IPS-20b (cell line): ENCODE measurements around the gene LRIG3.
"Not testable (repeated sequence)": the region's sequence is repeated elsewhere in the genome, so short reads cannot be mapped to it uniquely, and the experiment has no call there.

Source experiments
- H3K27ac ChIP-seq: one replicate; pipeline ENCODE4 v1.5.1; 2013; ENCODE audit warnings: low read length
- H3K27me3 ChIP-seq: 2 replicates; pipeline ENCODE4 v1.6.1; 2013; ENCODE audit warnings: mild to moderate bottlenecking, low read length, inconsistent platforms; ENCODE audit not compliant: insufficient read depth
- H3K36me3 ChIP-seq: 2 replicates; pipeline ENCODE4 v1.6.1; 2013; ENCODE audit warnings: low read depth, mild to moderate bottlenecking, inconsistent platforms, low read length, moderate library complexity; ENCODE audit not compliant: insufficient read depth
- H3K4me1 ChIP-seq: 2 replicates; pipeline ENCODE4 v1.6.1; 2013; ENCODE audit warnings: mild to moderate bottlenecking, control low read depth, inconsistent platforms, low read length, moderate library complexity; ENCODE audit not compliant: insufficient read depth
- H3K4me3 ChIP-seq: 2 replicates; pipeline ENCODE4 v1.5.1; 2013; ENCODE audit warnings: mild to moderate bottlenecking, low read length, inconsistent platforms
- H3K9ac ChIP-seq: 2 replicates; pipeline ENCODE4 v1.6.1; 2013; ENCODE audit warnings: low read depth, mild to moderate bottlenecking, inconsistent platforms, low read length, moderate library complexity
- H3K9me3 ChIP-seq: 2 replicates; pipeline ENCODE4 v1.6.1; 2013; ENCODE audit warnings: mild to moderate bottlenecking, low read depth, low read length, inconsistent platforms; ENCODE audit not compliant: insufficient read depth

LRIG3 gene

DNA sequence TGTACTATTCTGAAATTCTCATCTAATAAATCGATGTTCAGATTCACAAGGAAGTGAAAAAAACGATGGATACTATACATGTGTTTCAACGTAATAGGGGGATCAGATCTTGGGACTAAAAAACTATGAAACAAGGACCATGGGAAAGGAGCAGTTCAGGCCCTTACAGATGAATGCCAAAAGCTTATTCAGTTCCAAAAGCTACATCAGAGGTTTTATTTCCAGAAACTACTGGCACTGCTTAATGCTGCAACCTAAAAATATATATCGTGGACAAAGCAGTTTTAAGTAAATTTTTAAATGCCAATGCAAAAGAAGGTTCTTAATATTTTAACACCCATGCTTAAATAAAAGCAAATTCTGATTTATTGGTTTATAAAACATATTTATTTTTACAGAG lies 38.5 kb downstream of the LRIG3 start:
- Histone ChIP-seq H3K4me3 (no peak overlapping the region), H3K27me3 (peaks cover 39% of the 10 kb centered on the region; the same call in 1 of the 2 replicates), H3K4me1 (peaks cover 17% of the 10 kb centered on the region; the same call in 1 of the 2 replicates), H3K9me3 (no peaks in the 10 kb centered on the region), H3K9ac (no peak overlapping the region), H3K36me3 (peaks cover 81% of the 10 kb centered on the region), H3K27ac (no peak overlapping the region)

DNA sequence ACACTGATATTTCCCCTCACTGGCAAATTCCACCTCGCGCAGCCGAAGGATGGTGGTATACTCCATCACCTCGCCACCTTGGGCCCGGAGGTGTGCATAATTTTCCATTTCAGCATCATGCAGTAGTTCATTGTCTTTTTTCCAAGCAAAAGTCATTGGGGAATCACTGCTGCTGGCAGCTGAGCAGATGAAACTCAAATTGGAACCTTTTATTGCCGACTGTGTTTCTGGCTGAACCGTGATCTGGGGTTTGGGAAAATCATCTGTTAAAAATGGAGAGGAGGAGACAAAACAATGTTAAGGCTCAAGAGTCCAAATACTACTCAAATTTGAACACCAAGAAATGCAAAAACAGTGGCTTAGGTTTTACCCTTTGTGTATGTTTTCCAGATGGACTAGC lies 39.7 kb downstream of the LRIG3 start:
- no peak overlapping the region for H3K27ac ChIP-seq
- H3K4me3 ChIP-seq, result no peak overlapping the region
- H3K27me3 ChIP-seq, result peaks cover 37% of the 10 kb centered on the region; the same call in 1 of the 2 replicates
- H3K9ac ChIP-seq, result no peak overlapping the region
- H3K36me3 ChIP-seq, result peaks cover 78% of the 10 kb centered on the region
- peaks cover 17% of the 10 kb centered on the region; the same call in 1 of the 2 replicates for H3K4me1 ChIP-seq
- H3K9me3 ChIP-seq, result no peaks in the 10 kb centered on the region

- Histone ChIP-seq H3K27me3 (peaks cover 9% of the 10 kb centered on the region; the same call in 1 of the 2 replicates), H3K27ac (no peak overlapping the region), H3K36me3 (peaks cover 93% of the 10 kb centered on the region), H3K4me1 (peaks cover under 1% of the 10 kb centered on the region; the same call in 1 of the 2 replicates), H3K9me3 (no peaks in the 10 kb centered on the region), H3K9ac (no peak overlapping the region), H3K4me3 (no peak overlapping the region)
These were observed 43.0 kb downstream of the LRIG3 start for GRCh38 chr12:58877243-58877743.

- Histone ChIP-seq H3K4me1 (no peaks in the 10 kb centered on the region), H3K9ac (no peak overlapping the region), H3K36me3 (peaks cover 73% of the 10 kb centered on the region), H3K27me3 (no peaks in the 10 kb centered on the region), H3K9me3 (no peaks in the 10 kb centered on the region), H3K4me3 (no peak overlapping the region), H3K27ac (no peak overlapping the region)
These were observed 46.8 kb downstream of the LRIG3 start for GRCh38 chr12:58873496-58873895.

- no peak overlapping the region for H3K27ac ChIP-seq
- no peaks in the 10 kb centered on the region for H3K27me3 ChIP-seq
- no peaks in the 10 kb centered on the region for H3K9me3 ChIP-seq
- peaks cover 56% of the 10 kb centered on the region for H3K36me3 ChIP-seq
- H3K9ac ChIP-seq, result no peak overlapping the region
- H3K4me1 ChIP-seq, result no peaks in the 10 kb centered on the region
- H3K4me3 ChIP-seq, result no peak overlapping the region
These were observed 48.7 kb downstream of the LRIG3 start for GRCh38 chr12:58871556-58871955.

- H3K27ac ChIP-seq, result no peak overlapping the region
- no peak overlapping the region for H3K9ac ChIP-seq
- peaks cover 50% of the 10 kb centered on the region for H3K36me3 ChIP-seq
- no peaks in the 10 kb centered on the region for H3K27me3 ChIP-seq
- H3K4me1 ChIP-seq, result no peaks in the 10 kb centered on the region
- H3K4me3 ChIP-seq, result no peak overlapping the region
- H3K9me3 ChIP-seq, result no peaks in the 10 kb centered on the region
These were observed 49.7 kb downstream of the LRIG3 start for GRCh38 chr12:58870595-58870994.

GRCh38 chr12:58860788-58861240 lies 59.5 kb downstream of the LRIG3 start:
- Histone ChIP-seq H3K4me3 (no peak overlapping the region), H3K27ac (no peak overlapping the region), H3K9me3 (no peaks in the 10 kb centered on the region), H3K27me3 (peaks cover 64% of the 10 kb centered on the region), H3K36me3 (no peaks in the 10 kb centered on the region), H3K4me1 (peaks cover 4% of the 10 kb centered on the region; the same call in 1 of the 2 replicates), H3K9ac (no peak overlapping the region)

- Histone ChIP-seq H3K36me3 (no peaks in the 10 kb centered on the region), H3K27me3 (peaks cover 64% of the 10 kb centered on the region), H3K4me3 (no peak overlapping the region), H3K27ac (no peak overlapping the region), H3K9me3 (no peaks in the 10 kb centered on the region), H3K9ac (no peak overlapping the region), H3K4me1 (peaks cover 4% of the 10 kb centered on the region; the same call in 1 of the 2 replicates)
These were observed 60.1 kb downstream of the LRIG3 start for GRCh38 chr12:58860056-58860787.

- H3K27ac ChIP-seq, result no peak overlapping the region
- H3K36me3 ChIP-seq, result no peaks in the 10 kb centered on the region
- peaks cover 4% of the 10 kb centered on the region; the same call in 1 of the 2 replicates for H3K4me1 ChIP-seq
- H3K9me3 ChIP-seq, result no peaks in the 10 kb centered on the region
- no peak overlapping the region for H3K4me3 ChIP-seq
- peaks cover 52% of the 10 kb centered on the region for H3K27me3 ChIP-seq
- no peak overlapping the region for H3K9ac ChIP-seq
These were observed 62.3 kb downstream of the LRIG3 start for GRCh38 chr12:58858030-58858429.

GRCh38 chr12:58857206-58857605 lies 63.1 kb downstream of the LRIG3 start:
- H3K9ac ChIP-seq, H3K4me1 ChIP-seq, H3K4me3 ChIP-seq, H3K27ac ChIP-seq, H3K36me3 ChIP-seq, H3K9me3 ChIP-seq: not testable (repeated sequence)
- H3K27me3 ChIP-seq, result peaks cover 44% of the 10 kb centered on the region

DNA sequence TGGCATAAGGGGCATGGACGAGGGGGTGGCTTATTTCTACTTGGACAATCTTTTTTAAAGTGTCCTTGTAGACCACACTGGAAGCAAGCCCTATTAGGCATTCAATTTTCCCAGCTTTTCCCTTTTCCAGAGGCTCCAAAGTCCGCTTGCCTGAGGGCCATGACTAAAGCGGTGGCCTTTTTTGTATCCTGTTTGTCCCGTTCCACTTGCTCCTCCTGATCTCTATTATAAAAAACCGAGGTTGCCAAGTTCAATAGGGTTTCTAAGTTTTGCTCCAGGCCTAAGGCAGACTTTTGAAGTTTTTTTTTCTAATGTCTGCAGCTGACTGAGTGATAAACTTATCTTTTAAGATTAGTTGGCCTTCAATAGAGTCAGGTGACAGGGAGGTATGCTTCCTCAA lies 64.7 kb downstream of the LRIG3 start:
- peaks cover 29% of the 10 kb centered on the region for H3K27me3 ChIP-seq
- not testable (repeated sequence) for H3K4me3 ChIP-seq, H3K9ac ChIP-seq, H3K4me1 ChIP-seq, H3K9me3 ChIP-seq, H3K36me3 ChIP-seq, H3K27ac ChIP-seq

GRCh38 chr12:58850826-58851225 lies 69.5 kb downstream of the LRIG3 start:
- Histone ChIP-seq H3K9ac (no peak overlapping the region), H3K27ac (no peak overlapping the region), H3K4me1 (no peaks in the 10 kb centered on the region), H3K4me3 (no peak overlapping the region), H3K36me3 (no peaks in the 10 kb centered on the region), H3K9me3 (no peaks in the 10 kb centered on the region), H3K27me3 (no peaks in the 10 kb centered on the region)
